ENCODE results near the gene MC2R. TPM values are rescaled to one million over a fixed set of nuclear protein-coding genes. Genes with fewer than 3 reads are reported as not detected.

MC2R gene
- total RNA-seq, 5 donors from 2014 or later (not counting 1 experiment from before 2014, with no cell fraction given), result not detected

GRCh38 chr18:13890761-13891361 is 24.5 kb downstream of the MC2R start:
- Histone ChIP-seq H3K27me3 (replicated peaks in 1 of 2; ENCODE audit: control insufficient read depth in 2 of 2, extremely low read depth in 1 of 2, insufficient read depth in 2 of 2, low read length in 1 of 2) (peaks cover 0 to 15% of the 10 kb centered on the region in 2 experiments), H3K27ac (ENCODE audit: low read length) (no peak overlapping the region), H3K36me3 (ENCODE audit: control insufficient read depth in 2 of 2, extremely low read depth in 1 of 2, insufficient read depth in 1 of 2, low read length in 1 of 2) (no peaks in the 10 kb centered on the region), H3K4me1 (ENCODE audit: control insufficient read depth in 1 of 2, extremely low read depth in 1 of 2, insufficient read depth in 2 of 2, low read length in 2 of 2) (no peaks in the 10 kb centered on the region), H3K4me3 (ENCODE audit: control insufficient read depth in 1 of 2, extremely low read depth in 1 of 2, low read length in 1 of 2) (no peak overlapping the region), H3K9me3 (no peaks in the 10 kb centered on the region)
- Mint-ChIP-seq H3K27ac (no peak overlapping the region), H3K9me3 (no peaks in the 10 kb centered on the region), H3K4me3 (no peak overlapping the region), H3K36me3 (no peaks in the 10 kb centered on the region), H3K4me1 (no peaks in the 10 kb centered on the region), H3K27me3 (peaks cover 31 to 35% of the 10 kb centered on the region in 2 donors)
- ChIA-PET POLR2A (no interaction called here), CTCF (no interaction called here)
- whole genome bisulfite sequencing (ENCODE audit: insufficient coverage), result 17% methylated on average over 1 of the region's 8 CpGs
- no peak for DNase-seq
- ATAC-seq (replicated peaks in 1 of 4), result no peak

DNA sequence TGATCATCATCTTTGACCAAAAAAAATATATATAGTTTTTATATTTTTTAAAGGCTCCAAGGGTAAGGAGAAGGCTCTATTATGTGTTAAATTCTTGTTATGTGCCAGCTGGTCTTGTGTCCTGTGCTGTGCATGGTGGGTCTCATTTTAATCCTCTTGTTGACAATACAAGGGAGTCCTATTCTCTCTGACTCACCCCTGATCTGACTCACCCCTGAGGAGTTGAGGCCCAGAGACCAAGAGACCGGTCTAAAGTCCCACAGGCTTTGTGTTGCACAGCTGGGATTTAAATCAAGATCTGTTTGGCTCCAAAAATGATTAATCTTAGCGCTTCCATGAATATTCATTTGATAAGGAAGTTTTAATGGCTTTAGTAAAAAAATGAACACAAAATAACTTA is 25.7 kb downstream of the MC2R start:
- Histone ChIP-seq H3K9me3 (no peaks in the 10 kb centered on the region), H3K27me3 (replicated peaks in 1 of 2; ENCODE audit: control insufficient read depth in 2 of 2, extremely low read depth in 1 of 2, insufficient read depth in 2 of 2, low read length in 1 of 2) (peaks cover 0 to 15% of the 10 kb centered on the region in 2 experiments), H3K36me3 (ENCODE audit: control insufficient read depth in 2 of 2, extremely low read depth in 1 of 2, insufficient read depth in 1 of 2, low read length in 1 of 2) (no peaks in the 10 kb centered on the region), H3K4me1 (ENCODE audit: control insufficient read depth in 1 of 2, extremely low read depth in 1 of 2, insufficient read depth in 2 of 2, low read length in 2 of 2) (no peaks in the 10 kb centered on the region), H3K27ac (ENCODE audit: low read length) (no peak overlapping the region), H3K4me3 (ENCODE audit: control insufficient read depth in 1 of 2, extremely low read depth in 1 of 2, low read length in 1 of 2) (no peak overlapping the region)
- Mint-ChIP-seq H3K36me3 (no peaks in the 10 kb centered on the region), H3K4me1 (no peaks in the 10 kb centered on the region), H3K4me3 (no peak overlapping the region), H3K9me3 (no peaks in the 10 kb centered on the region), H3K27ac (no peak overlapping the region), H3K27me3 (peaks cover 26 to 32% of the 10 kb centered on the region in 2 donors)
- no CpG with 5 or more reads among the region's 2 CpGs for WGBS (ENCODE audit: insufficient coverage)
- ChIA-PET CTCF (no interaction called here), POLR2A (no interaction called here)
- no peak for DNase-seq
- ATAC-seq (replicated peaks in 1 of 4), result no peak

DNA sequence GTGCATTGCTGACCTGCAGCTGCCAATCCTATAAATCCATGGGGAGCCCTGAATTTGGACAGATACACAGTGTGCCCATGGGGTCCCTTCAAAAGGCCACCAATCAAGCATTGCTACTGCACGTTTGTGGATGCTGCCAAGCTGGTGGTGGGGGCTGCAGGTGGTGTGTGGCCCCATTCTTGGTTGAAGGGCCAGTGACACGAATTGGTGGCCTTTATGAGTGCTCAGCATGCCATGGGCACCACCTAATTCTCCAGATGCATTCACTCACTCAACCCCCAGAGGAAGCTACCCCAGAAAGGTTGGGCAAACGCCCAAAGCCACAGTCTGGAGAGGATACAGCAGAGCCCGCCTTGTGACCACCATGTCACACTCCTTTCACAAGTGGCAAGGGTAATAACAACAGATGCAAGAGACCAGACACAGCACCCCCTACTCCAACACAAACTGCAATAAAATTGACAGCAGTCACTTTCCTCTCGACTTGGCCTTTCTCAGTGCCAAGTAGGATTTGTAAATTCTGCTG is 27.1 kb downstream of the MC2R start:
- Mint-ChIP-seq H3K4me3 (no peak overlapping the region), H3K27me3 (peaks cover 27 to 30% of the 10 kb centered on the region in 2 donors), H3K4me1 (no peaks in the 10 kb centered on the region), H3K9me3 (no peaks in the 10 kb centered on the region), H3K27ac (no peak overlapping the region), H3K36me3 (no peaks in the 10 kb centered on the region)
- 0% methylated on average over 1 of the region's 5 CpGs for WGBS (ENCODE audit: insufficient coverage)
- CTCF ChIA-PET, result no interaction called here
- POLR2A ChIA-PET, result no interaction called here
- no peaks in the 10 kb centered on the region for H3K36me3 ChIP-seq (ENCODE audit: control insufficient read depth in 2 of 2, extremely low read depth in 1 of 2, insufficient read depth in 1 of 2, low read length in 1 of 2)
- peaks cover 0 to 17% of the 10 kb centered on the region in 2 experiments for H3K27me3 ChIP-seq (replicated peaks in 1 of 2; ENCODE audit: control insufficient read depth in 2 of 2, extremely low read depth in 1 of 2, insufficient read depth in 2 of 2, low read length in 1 of 2)
- no peak overlapping the region for H3K27ac ChIP-seq (ENCODE audit: low read length)
- ATAC-seq (replicated peaks in 1 of 4), result no peak
- DNase-seq, result no peak
- no peak overlapping the region for H3K4me3 ChIP-seq (ENCODE audit: control insufficient read depth in 1 of 2, extremely low read depth in 1 of 2, low read length in 1 of 2)
- no peaks in the 10 kb centered on the region for H3K4me1 ChIP-seq (ENCODE audit: control insufficient read depth in 1 of 2, extremely low read depth in 1 of 2, insufficient read depth in 2 of 2, low read length in 2 of 2)
- H3K9me3 ChIP-seq, result no peaks in the 10 kb centered on the region

- no peak overlapping the region for H3K27ac Mint-ChIP-seq
These were observed 30.3 kb downstream of the MC2R start for GRCh38 chr18:13885009-13885408.

DNA sequence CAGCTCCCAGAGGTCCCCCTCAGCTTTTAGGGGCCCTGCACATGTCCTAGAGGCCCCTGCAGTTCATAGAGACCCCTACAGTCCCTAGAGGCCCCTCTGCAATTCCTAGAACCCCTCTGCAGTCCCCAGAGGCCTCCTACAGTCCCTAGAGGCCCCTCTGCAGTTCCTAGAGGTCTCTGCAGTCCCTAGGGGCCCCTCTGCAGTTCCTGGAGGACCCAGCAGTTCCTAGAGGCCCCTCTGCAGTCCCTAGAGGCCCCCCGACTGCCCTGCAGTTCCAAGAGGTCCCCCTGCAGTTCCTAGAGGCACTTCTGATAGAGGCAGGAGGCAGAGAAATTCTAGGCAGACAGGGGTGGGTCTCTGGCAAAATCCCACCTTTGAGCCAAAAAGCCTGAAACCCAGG is 35.4 kb downstream of the MC2R start:
- no peaks in the 10 kb centered on the region for H3K4me1 Mint-ChIP-seq
- DNase-seq, result no peak
- Histone ChIP-seq H3K4me1 (ENCODE audit: control insufficient read depth in 1 of 2, extremely low read depth in 1 of 2, insufficient read depth in 2 of 2, low read length in 2 of 2) (no peaks in the 10 kb centered on the region), H3K27me3 (replicated peaks in 1 of 2; ENCODE audit: control insufficient read depth in 2 of 2, extremely low read depth in 1 of 2, insufficient read depth in 2 of 2, low read length in 1 of 2) (peaks cover 0 to 15% of the 10 kb centered on the region in 2 experiments), H3K36me3 (ENCODE audit: control insufficient read depth in 2 of 2, extremely low read depth in 1 of 2, insufficient read depth in 1 of 2, low read length in 1 of 2) (no peaks in the 10 kb centered on the region), H3K9me3 (no peaks in the 10 kb centered on the region), H3K4me3 (ENCODE audit: control insufficient read depth in 1 of 2, extremely low read depth in 1 of 2, low read length in 1 of 2) (no peak overlapping the region), H3K27ac (ENCODE audit: low read length) (no peak overlapping the region)
- WGBS (ENCODE audit: insufficient coverage), result 50% methylated on average over 1 of the region's 1 CpG
- no peak overlapping the region for H3K27ac Mint-ChIP-seq
- H3K36me3 Mint-ChIP-seq, result no peaks in the 10 kb centered on the region
- H3K4me3 Mint-ChIP-seq, result no peak overlapping the region
- ChIA-PET CTCF (no interaction called here), POLR2A (no interaction called here)
- ATAC-seq (replicated peaks in 1 of 4), result no peak
- H3K9me3 Mint-ChIP-seq, result no peaks in the 10 kb centered on the region
- H3K27me3 Mint-ChIP-seq, result peaks cover 8% of the 10 kb centered on the region in 2 donors

More at GRCh38 chr18:13885009-13885408, 30.3 kb downstream of the MC2R start:
- Histone ChIP-seq H3K4me1 (ENCODE audit: control insufficient read depth in 1 of 2, extremely low read depth in 1 of 2, insufficient read depth in 2 of 2, low read length in 2 of 2) (no peaks in the 10 kb centered on the region), H3K27ac (ENCODE audit: low read length) (no peak overlapping the region), H3K36me3 (ENCODE audit: control insufficient read depth in 2 of 2, extremely low read depth in 1 of 2, insufficient read depth in 1 of 2, low read length in 1 of 2) (no peaks in the 10 kb centered on the region), H3K4me3 (ENCODE audit: control insufficient read depth in 1 of 2, extremely low read depth in 1 of 2, low read length in 1 of 2) (no peak overlapping the region), H3K27me3 (replicated peaks in 1 of 2; ENCODE audit: control insufficient read depth in 2 of 2, extremely low read depth in 1 of 2, insufficient read depth in 2 of 2, low read length in 1 of 2) (peaks cover 0 to 16% of the 10 kb centered on the region in 2 experiments), H3K9me3 (no peaks in the 10 kb centered on the region)
- CTCF ChIA-PET, result no interaction called here
- Mint-ChIP-seq H3K4me3 (no peak overlapping the region), H3K27me3 (peaks cover 13 to 21% of the 10 kb centered on the region in 2 donors), H3K36me3 (no peaks in the 10 kb centered on the region), H3K4me1 (no peaks in the 10 kb centered on the region), H3K9me3 (no peaks in the 10 kb centered on the region)
- POLR2A ChIA-PET, result no interaction called here
- WGBS (ENCODE audit: insufficient coverage), result 92% methylated on average over 11 of the region's 14 CpGs
- no peak for DNase-seq
- ATAC-seq (replicated peaks in 1 of 4), result no peak

DNA sequence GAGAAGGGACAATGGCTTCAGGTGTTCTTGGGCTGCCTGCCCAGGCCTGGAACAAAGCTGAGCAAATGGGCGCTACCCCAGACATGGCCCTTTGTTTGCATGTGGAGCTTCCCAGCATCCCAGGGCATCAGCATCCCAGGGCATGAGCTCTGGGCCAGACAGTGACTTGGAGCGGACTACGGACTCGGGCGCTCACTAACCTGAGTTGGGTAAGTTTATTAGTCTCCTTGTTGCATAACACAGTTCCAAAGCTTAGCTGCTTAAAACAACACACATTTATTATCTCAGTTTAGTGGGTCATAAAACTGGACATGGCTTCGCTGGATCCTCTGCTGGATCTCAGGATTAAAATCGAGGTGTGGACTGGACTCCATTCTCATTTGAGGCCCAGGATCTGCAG is 35.8 kb downstream of the MC2R start:
- Mint-ChIP-seq H3K4me1 (no peaks in the 10 kb centered on the region), H3K36me3 (no peaks in the 10 kb centered on the region), H3K9me3 (no peaks in the 10 kb centered on the region), H3K4me3 (no peak overlapping the region), H3K27ac (no peak overlapping the region), H3K27me3 (peaks cover 3 to 4% of the 10 kb centered on the region in 2 donors)
- POLR2A ChIA-PET, result no interaction called here
- 75% methylated on average over 2 of the region's 7 CpGs for WGBS (ENCODE audit: insufficient coverage)
- H3K36me3 ChIP-seq (ENCODE audit: control insufficient read depth in 2 of 2, extremely low read depth in 1 of 2, insufficient read depth in 1 of 2, low read length in 1 of 2), result no peaks in the 10 kb centered on the region
- H3K27ac ChIP-seq (ENCODE audit: low read length), result no peak overlapping the region
- CTCF ChIA-PET, result no interaction called here
- H3K4me3 ChIP-seq (ENCODE audit: control insufficient read depth in 1 of 2, extremely low read depth in 1 of 2, low read length in 1 of 2), result no peak overlapping the region
- no peaks in the 10 kb centered on the region for H3K4me1 ChIP-seq (ENCODE audit: control insufficient read depth in 1 of 2, extremely low read depth in 1 of 2, insufficient read depth in 2 of 2, low read length in 2 of 2)
- H3K27me3 ChIP-seq (replicated peaks in 1 of 2; ENCODE audit: control insufficient read depth in 2 of 2, extremely low read depth in 1 of 2, insufficient read depth in 2 of 2, low read length in 1 of 2), result peaks cover 0 to 11% of the 10 kb centered on the region in 2 experiments
- no peak for DNase-seq
- no peak for ATAC-seq (replicated peaks in 1 of 4)
- no peaks in the 10 kb centered on the region for H3K9me3 ChIP-seq

- ChIA-PET POLR2A (no interaction called here), CTCF (no interaction called here)
- no peaks in the 10 kb centered on the region for H3K36me3 ChIP-seq (ENCODE audit: control insufficient read depth in 2 of 2, extremely low read depth in 1 of 2, insufficient read depth in 1 of 2, low read length in 1 of 2)
- no peak overlapping the region for H3K4me3 ChIP-seq (ENCODE audit: control insufficient read depth in 1 of 2, extremely low read depth in 1 of 2, low read length in 1 of 2)
- Mint-ChIP-seq H3K27me3 (peaks cover 0 to 1% of the 10 kb centered on the region in 2 donors), H3K4me3 (no peak overlapping the region), H3K9me3 (no peaks in the 10 kb centered on the region), H3K4me1 (no peaks in the 10 kb centered on the region), H3K27ac (no peak overlapping the region), H3K36me3 (no peaks in the 10 kb centered on the region)
- no peaks in the 10 kb centered on the region for H3K9me3 ChIP-seq
- ATAC-seq (replicated peaks in 1 of 4), result no peak
- H3K27ac ChIP-seq (ENCODE audit: low read length), result no peak overlapping the region
- no peaks in the 10 kb centered on the region for H3K4me1 ChIP-seq (ENCODE audit: control insufficient read depth in 1 of 2, extremely low read depth in 1 of 2, insufficient read depth in 2 of 2, low read length in 2 of 2)
- WGBS (ENCODE audit: insufficient coverage), result 80% methylated on average over 1 of the region's 2 CpGs
- no peak for DNase-seq
- peaks cover 0 to 10% of the 10 kb centered on the region in 2 experiments for H3K27me3 ChIP-seq (replicated peaks in 1 of 2; ENCODE audit: control insufficient read depth in 2 of 2, extremely low read depth in 1 of 2, insufficient read depth in 2 of 2, low read length in 1 of 2)
These were observed 36.5 kb downstream of the MC2R start for GRCh38 chr18:13878857-13879256.
